AG04450 (cell line): Measurements from ENCODE around the gene SHISA6. TPM values are rescaled to one million over a fixed set of nuclear protein-coding genes. Genes with fewer than 3 reads are reported as not detected.

Experiments used
- CTCF ChIA-PET: fragments of 300-600, 350-600 bp; formaldehyde crosslinking; extraction: SDS; loops from one replicate; lab custom pipeline; 2022; ENCODE audit warnings: antibody characterized with exemption, inconsistent platforms; lab: Charles Lee
- POLR2A ChIA-PET: fragments of 350-600 bp; formaldehyde crosslinking; extraction: SDS; loops from one replicate; lab custom pipeline; 2021; ENCODE audit warnings: antibody characterized with exemption, inconsistent platforms; lab: Yijun Ruan, JAX
- DNase-seq: peaks from one replicate; pipeline ENCODE4 v3.0.0-alpha.2; 2011; ENCODE audit warnings: low read depth, low spot score
- H3K27ac ChIP-seq: one replicate; pipeline ENCODE4 v1.5.1; 2012; ENCODE audit warnings: low read depth, low read length, control low read depth
- H3K27me3 ChIP-seq: one replicate; pipeline ENCODE4 v1.6.0; 2012; ENCODE audit warnings: low read length; ENCODE audit not compliant: control insufficient read depth, insufficient read depth
- H3K4me3 ChIP-seq: 2 replicates; pipeline ENCODE4 v1.5.1; 2011; ENCODE audit warnings: mild to moderate bottlenecking, low read depth, low read length, control low read depth
- H3K9me3 ChIP-seq: 2 replicates; pipeline ENCODE4 v1.5.1; 2012; ENCODE audit warnings: low read length; ENCODE audit not compliant: control insufficient read depth, insufficient read depth
- polyA plus RNA-seq: library from polyadenylated mRNA; depleted of rRNA; stranded (reverse); fragments of >200 nt; gene quantifications from 2 replicates; pipeline ENCODE4 v1.2.3, GENCODE V29; 2011
- TF ChIP-seq, protein P1 (sequence below): IDR thresholded peaks from 2 replicates; pipeline ENCODE4 v1.5.1; 2011; ENCODE audit warnings: low read depth, low read length, control low read depth, inconsistent platforms

SHISA6 gene
- polyA plus RNA-seq, 1 experiment = not detected

DNA sequence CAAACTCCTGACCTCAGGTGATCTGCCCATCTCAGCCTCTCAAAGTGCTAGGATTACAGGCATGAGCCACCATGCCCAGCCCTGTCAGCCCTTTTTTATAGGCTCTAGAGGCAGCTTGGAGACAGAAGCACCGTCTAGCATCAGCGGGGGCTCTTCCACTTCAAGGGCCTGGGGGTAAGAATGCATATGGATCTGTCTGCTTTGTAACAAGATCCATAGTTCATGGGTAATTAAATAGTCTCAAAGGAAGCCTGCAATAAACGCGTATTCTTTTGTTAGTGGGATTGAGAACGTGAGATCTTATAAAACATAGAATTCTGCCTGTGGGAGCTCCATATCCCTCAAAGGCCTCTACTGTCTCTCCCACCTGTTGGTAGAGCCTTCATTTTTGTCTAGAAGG, 142.1 kb downstream of the SHISA6 start:
- Histone ChIP-seq H3K27me3 (peaks cover 2% of the 10 kb centered on the region), H3K9me3 (peaks cover 57% of the 10 kb centered on the region), H3K4me3 (no peak overlapping the region), H3K27ac (no peak overlapping the region)
- ChIA-PET CTCF (no interaction called here), POLR2A (no interaction called here)
- TF ChIP-seq, protein P1, sequence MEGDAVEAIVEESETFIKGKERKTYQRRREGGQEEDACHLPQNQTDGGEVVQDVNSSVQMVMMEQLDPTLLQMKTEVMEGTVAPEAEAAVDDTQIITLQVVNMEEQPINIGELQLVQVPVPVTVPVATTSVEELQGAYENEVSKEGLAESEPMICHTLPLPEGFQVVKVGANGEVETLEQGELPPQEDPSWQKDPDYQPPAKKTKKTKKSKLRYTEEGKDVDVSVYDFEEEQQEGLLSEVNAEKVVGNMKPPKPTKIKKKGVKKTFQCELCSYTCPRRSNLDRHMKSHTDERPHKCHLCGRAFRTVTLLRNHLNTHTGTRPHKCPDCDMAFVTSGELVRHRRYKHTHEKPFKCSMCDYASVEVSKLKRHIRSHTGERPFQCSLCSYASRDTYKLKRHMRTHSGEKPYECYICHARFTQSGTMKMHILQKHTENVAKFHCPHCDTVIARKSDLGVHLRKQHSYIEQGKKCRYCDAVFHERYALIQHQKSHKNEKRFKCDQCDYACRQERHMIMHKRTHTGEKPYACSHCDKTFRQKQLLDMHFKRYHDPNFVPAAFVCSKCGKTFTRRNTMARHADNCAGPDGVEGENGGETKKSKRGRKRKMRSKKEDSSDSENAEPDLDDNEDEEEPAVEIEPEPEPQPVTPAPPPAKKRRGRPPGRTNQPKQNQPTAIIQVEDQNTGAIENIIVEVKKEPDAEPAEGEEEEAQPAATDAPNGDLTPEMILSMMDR = no peak
- no peak for DNase-seq

DNA sequence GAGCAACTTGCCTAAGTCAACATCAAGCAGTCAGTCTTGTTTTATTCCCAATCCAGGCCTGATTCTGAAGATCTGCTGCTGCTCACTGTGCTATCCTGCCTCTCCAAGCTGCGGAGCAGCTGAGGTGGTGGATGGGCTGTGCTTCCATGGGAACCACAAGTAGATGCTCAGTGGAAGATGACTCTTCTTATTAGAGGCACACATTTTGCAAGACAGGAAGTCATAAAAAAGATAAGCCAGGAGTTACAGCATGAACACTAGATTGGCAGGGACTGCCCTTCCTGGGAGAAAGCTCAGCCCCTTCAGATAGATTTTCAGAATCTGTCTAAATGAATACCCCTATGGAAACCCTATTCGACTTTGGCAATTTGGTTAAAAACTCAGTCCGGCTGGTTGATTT, 143.1 kb downstream of the SHISA6 start:
- ChIA-PET POLR2A (interaction anchor here (0.6 kb wide), 1 partner anchor 718 kb away, joined by 3 read pairs; no protein-coding TSS in a partner anchor), CTCF (no interaction called here)
- H3K27me3 ChIP-seq = peaks cover 2% of the 10 kb centered on the region
- no peak overlapping the region for H3K4me3 ChIP-seq
- DNase-seq = no peak
- peaks cover 64% of the 10 kb centered on the region for H3K9me3 ChIP-seq
- H3K27ac ChIP-seq = no peak overlapping the region
- TF ChIP-seq, protein P1 = no peak

DNA sequence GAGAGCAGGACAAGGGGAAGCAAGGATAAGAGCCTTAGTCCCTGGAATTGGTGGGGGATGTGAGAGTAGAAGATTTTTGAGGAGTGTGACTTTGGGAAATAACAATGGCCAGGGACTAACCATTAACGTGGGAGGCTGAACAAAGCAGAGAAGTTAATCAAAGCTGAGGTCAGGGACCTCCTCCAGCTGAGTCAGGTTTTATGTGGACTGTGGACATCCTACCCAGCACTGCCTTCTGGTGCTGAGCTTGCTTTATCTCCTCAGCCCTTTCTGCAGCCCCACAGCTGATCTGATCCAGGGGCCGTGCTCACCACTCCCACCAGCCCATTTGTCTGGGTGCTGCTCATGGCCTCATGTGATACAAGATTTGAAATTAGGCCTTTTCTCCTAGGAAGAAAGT, 146.6 kb downstream of the SHISA6 start:
- POLR2A ChIA-PET = no interaction called here
- TF ChIP-seq, protein P1 = no peak
- Histone ChIP-seq H3K4me3 (no peak overlapping the region), H3K27me3 (no peaks in the 10 kb centered on the region), H3K27ac (no peak overlapping the region), H3K9me3 (peaks cover 60% of the 10 kb centered on the region)
- no peak for DNase-seq
- CTCF ChIA-PET = no interaction called here

DNA sequence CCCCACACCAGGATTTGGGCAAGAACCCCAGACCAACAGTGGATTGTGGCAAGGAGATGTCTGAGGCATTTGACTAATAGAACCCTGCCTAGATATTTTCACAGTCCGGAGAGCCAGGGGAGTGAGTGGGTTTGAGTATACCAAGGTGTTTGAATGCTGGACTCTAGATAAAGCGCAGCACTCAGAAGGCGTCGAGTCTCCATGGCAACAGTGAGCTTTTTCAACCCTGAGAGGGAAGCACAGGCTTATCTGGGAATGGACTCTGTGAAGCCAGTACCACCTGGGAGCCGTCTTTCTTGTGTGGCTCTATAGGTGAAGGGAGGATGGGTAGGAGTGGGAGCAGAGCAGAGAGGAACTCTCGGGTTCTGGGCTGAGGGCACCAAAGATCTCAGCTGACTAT, 147.0 kb downstream of the SHISA6 start:
- Histone ChIP-seq H3K9me3 (peaks cover 56% of the 10 kb centered on the region), H3K27me3 (no peaks in the 10 kb centered on the region), H3K27ac (no peak overlapping the region), H3K4me3 (no peak overlapping the region)
- CTCF ChIA-PET = no interaction called here
- POLR2A ChIA-PET = no interaction called here
- TF ChIP-seq, protein P1 = no peak
- DNase-seq = no peak

DNA sequence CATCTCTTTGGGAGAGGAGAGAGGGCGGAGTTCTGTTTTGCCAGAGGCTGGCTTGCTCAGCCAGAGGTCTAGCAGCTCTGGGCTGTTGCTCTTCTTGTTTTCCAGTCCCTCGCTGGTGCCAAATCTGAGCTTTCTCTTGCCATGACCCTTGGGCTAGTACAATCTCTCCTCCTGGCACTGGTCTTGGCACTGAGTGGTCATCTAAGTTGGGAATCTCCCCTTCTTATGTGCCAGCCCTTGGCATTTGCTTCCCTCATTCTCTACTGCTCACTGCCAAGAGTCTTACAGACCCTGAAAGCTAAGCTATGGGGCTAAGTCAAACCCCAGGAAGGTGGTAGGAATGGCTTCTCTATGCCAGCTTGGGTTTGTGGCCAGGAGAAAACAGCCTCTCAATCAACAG, 148.6 kb downstream of the SHISA6 start:
- ChIA-PET CTCF (no interaction called here), POLR2A (no interaction called here)
- TF ChIP-seq, protein P1 = no peak
- Histone ChIP-seq H3K27me3 (no peaks in the 10 kb centered on the region), H3K9me3 (peaks cover 47% of the 10 kb centered on the region), H3K27ac (no peak overlapping the region), H3K4me3 (no peak overlapping the region)
- no peak for DNase-seq
